ENCODE data around the gene LMF1.

The LMF1 gene

GRCh38 chr16:984121-984694 is 13.4 kb upstream of the LMF1 start:
- DNase-seq = no peak

- no peak for DNase-seq
These were observed 12.6 kb upstream of the LMF1 start for GRCh38 chr16:983044-984030.

GRCh38 chr16:982145-983043 is 11.6 kb upstream of the LMF1 start:
- DNase-seq = no peak

- DNase-seq = no peak
These were observed 10.9 kb upstream of the LMF1 start, which contains the start of gene SOX8 for GRCh38 chr16:981695-982144. Gene SOX8 (plus strand): TSS chr16:981770. CDS start chr16:981923, 153 bp downstream.

GRCh38 chr16:980595-980854 is 9.7 kb upstream of the LMF1 start:
- no peak for DNase-seq

- DNase-seq = no peak
These were observed 9.2 kb upstream of the LMF1 start for GRCh38 chr16:979859-980594.

GRCh38 chr16:979147-979546 is 8.4 kb upstream of the LMF1 start:
- no peak for DNase-seq

GRCh38 chr16:978403-978802 is 7.6 kb upstream of the LMF1 start:
- DNase-seq = no peak

GRCh38 chr16:977896-978295 is 7.1 kb upstream of the LMF1 start:
- DNase-seq = no peak

GRCh38 chr16:977081-977701 is 6.4 kb upstream of the LMF1 start:
- DNase-seq = no peak

- no peak for DNase-seq
These were observed 5.7 kb upstream of the LMF1 start for GRCh38 chr16:976389-976931.

- DNase-seq = no peak
These were observed 4.5 kb upstream of the LMF1 start for GRCh38 chr16:975291-975690.

GRCh38 chr16:974611-975261 is 4.0 kb upstream of the LMF1 start:
- no peak for DNase-seq

- DNase-seq = no peak
These were observed 3.3 kb upstream of the LMF1 start for GRCh38 chr16:974001-974601.

GRCh38 chr16:973366-973765 is 2.6 kb upstream of the LMF1 start:
- DNase-seq = no peak

- DNase-seq = no peak
These were observed 1.7 kb upstream of the LMF1 start for GRCh38 chr16:972316-973002.

- no peak for DNase-seq
These were observed 1.2 kb upstream of the LMF1 start for GRCh38 chr16:971981-972315.

- no peak for DNase-seq
These were observed 760 bp upstream of the LMF1 start for GRCh38 chr16:971582-971905.

- no peak for DNase-seq
These were observed 408 bp downstream of the LMF1 start for GRCh38 chr16:970386-970765.

- peak; percentile 39 for DNase-seq
These were observed 1.0 kb downstream of the LMF1 start for GRCh38 chr16:969508-970385.

Measured in fibroblast of upper back skin (primary cell).